ENCODE data around the gene OCIAD1.
"Not testable (repeated sequence)": the region's sequence is repeated elsewhere in the genome, so short reads cannot be mapped to it uniquely, and the experiment has no call there.

Gene OCIAD1

DNA sequence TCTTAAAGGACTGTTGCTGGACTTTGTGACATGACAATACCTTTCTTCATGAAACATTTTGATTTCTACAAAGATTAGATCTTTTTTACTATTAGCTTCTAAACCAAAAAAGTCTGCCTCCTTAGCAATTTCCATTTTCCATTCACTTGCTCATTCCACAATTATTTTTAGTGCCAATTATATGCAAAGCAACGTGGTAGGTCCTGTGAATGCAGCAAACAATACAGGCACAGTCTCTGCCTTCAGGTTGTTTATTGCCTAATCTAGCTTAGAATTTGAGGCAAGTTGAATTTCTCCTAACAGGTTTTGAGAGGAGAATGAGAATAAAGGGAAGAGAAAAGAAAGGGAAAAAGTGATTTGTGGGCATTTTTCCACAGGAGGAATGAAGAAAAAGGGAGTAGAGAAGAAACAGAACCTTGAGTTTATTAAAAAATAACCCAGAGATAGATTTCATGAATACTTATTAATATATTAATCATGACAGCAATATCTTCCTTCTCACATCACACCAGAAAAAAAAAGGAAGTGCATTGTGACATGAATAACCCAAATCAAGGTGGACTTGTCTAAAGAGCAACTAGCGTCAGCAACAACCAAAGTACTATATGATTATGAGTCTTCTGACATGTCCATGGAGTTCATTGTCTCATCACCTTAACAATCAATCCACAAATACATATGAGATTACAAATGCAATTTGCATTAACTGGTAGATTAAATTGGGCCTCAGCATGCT, 34.5 kb upstream of the OCIAD1 start:
- Histone ChIP-seq H3K27ac (no peak overlapping the region), H3K36me3 (ENCODE audit: control insufficient read depth, insufficient read depth, low read length) (no peaks in the 10 kb centered on the region), H3K27me3 (ENCODE audit: control insufficient read depth, insufficient read depth, low read length) (no peaks in the 10 kb centered on the region), H2AFZ (no peak overlapping the region), H3K4me2 (ENCODE audit: low read length) (no peak overlapping the region), H3K79me2 (no peaks in the 10 kb centered on the region), H3K4me1 (no peaks in the 10 kb centered on the region), H3K9me3 (ENCODE audit: control insufficient read depth, low read length) (no peaks in the 10 kb centered on the region), H3K4me3 (ENCODE audit: low read depth, low read length) (no peak overlapping the region), H3K9ac (no peak overlapping the region)
- TF ChIP-seq, protein P1, sequence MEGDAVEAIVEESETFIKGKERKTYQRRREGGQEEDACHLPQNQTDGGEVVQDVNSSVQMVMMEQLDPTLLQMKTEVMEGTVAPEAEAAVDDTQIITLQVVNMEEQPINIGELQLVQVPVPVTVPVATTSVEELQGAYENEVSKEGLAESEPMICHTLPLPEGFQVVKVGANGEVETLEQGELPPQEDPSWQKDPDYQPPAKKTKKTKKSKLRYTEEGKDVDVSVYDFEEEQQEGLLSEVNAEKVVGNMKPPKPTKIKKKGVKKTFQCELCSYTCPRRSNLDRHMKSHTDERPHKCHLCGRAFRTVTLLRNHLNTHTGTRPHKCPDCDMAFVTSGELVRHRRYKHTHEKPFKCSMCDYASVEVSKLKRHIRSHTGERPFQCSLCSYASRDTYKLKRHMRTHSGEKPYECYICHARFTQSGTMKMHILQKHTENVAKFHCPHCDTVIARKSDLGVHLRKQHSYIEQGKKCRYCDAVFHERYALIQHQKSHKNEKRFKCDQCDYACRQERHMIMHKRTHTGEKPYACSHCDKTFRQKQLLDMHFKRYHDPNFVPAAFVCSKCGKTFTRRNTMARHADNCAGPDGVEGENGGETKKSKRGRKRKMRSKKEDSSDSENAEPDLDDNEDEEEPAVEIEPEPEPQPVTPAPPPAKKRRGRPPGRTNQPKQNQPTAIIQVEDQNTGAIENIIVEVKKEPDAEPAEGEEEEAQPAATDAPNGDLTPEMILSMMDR (IDR thresholded peaks at IDR 0.05) = no peak

DNA sequence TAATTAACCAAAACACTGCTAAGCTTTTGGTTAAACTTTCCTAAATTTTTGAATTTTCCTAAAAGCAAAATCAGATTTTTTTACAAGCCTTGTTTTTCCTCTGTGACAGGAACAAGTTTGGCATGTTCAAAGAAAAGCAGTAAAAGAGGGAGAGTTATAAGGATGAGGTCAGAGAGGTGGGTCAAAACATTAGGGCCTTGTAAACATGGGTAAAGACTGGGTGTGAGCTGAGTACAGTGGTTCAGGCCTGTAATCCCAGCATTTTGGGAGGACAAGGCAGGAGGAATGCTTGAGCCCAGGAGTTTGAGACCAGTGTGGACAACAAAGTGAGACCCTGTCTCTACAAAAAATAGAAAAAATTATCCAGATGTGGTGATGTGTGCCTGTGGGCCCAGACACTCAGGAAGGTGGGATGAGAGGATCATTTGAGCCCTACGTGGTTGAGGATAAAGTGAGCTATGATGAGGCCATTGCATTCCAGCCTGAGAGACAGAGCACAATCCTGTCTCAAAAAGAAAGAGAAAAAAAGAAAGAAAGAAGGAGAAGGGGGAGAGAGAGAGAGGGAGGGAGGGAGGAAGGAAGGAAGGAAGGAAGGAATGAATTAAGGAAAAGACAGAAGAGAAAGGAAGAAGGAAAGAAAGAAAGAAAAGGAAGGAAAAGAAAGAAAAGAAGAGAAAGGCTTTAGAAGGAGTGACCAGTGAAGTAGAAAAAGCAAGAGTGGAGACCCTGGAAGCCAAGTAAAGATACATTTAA, 33.8 kb upstream of the OCIAD1 start:
- no peak overlapping the region for H2AFZ ChIP-seq
- H3K79me2 ChIP-seq = no peaks in the 10 kb centered on the region
- no peaks in the 10 kb centered on the region for H3K9me3 ChIP-seq (ENCODE audit: control insufficient read depth, low read length)
- H3K27ac ChIP-seq = no peak overlapping the region
- H3K4me3 ChIP-seq (ENCODE audit: low read depth, low read length) = no peak overlapping the region
- H3K27me3 ChIP-seq (ENCODE audit: control insufficient read depth, insufficient read depth, low read length) = no peaks in the 10 kb centered on the region
- no peaks in the 10 kb centered on the region for H3K36me3 ChIP-seq (ENCODE audit: control insufficient read depth, insufficient read depth, low read length)
- TF ChIP-seq, protein P1 (IDR thresholded peaks at IDR 0.05) = no peak
- H3K4me1 ChIP-seq = no peaks in the 10 kb centered on the region
- H3K9ac ChIP-seq = no peak overlapping the region
- no peak overlapping the region for H3K4me2 ChIP-seq (ENCODE audit: low read length)

DNA sequence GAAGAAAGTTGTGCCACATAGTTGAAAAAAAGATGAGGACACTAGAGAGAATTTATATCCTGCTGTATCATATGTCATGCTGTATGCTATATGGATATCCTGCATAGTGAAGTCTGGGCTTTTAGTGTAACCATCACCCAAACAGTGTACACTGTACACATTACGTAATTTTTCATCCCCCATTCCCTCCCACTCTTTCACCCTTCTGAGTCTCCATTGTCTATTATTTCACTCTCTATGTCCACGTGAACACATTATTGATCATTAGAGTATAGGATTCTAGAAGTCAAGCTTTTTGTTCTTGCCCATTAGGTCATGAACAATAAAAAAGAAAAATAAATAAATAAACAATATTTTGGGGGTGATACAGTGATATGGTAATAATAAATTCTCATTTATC, 32.8 kb upstream of the OCIAD1 start:
- H3K36me3 ChIP-seq (ENCODE audit: control insufficient read depth, insufficient read depth, low read length) = no peaks in the 10 kb centered on the region
- no peak overlapping the region for H3K4me2 ChIP-seq (ENCODE audit: low read length)
- H3K27ac ChIP-seq = no peak overlapping the region
- TF ChIP-seq, protein P1 (IDR thresholded peaks at IDR 0.05) = no peak
- no peaks in the 10 kb centered on the region for H3K9me3 ChIP-seq (ENCODE audit: control insufficient read depth, low read length)
- H3K4me1 ChIP-seq = no peaks in the 10 kb centered on the region
- H3K4me3 ChIP-seq (ENCODE audit: low read depth, low read length) = no peak overlapping the region
- no peaks in the 10 kb centered on the region for H3K79me2 ChIP-seq
- no peaks in the 10 kb centered on the region for H3K27me3 ChIP-seq (ENCODE audit: control insufficient read depth, insufficient read depth, low read length)
- H3K9ac ChIP-seq = no peak overlapping the region
- no peak overlapping the region for H2AFZ ChIP-seq

DNA sequence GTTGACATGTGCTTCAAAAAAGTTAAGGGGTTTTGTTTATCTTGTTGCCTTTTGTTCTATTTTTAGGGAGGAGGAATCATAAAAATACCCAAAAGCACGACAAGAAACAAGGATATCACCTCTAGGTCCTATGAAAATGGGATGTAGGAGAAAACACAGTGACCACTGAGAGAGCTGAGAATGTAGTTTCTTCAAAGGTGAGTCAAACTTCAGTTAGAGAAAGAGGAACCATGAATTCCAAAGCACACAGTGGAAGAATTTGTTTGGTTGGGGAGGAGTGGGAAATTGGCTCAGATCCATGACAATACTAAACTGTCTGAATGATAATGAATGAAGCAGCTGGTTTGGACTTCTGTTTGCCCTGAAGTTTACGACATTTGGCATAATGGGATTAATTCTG, 31.7 kb upstream of the OCIAD1 start:
- H3K27ac ChIP-seq = no peak overlapping the region
- no peak overlapping the region for H3K4me3 ChIP-seq (ENCODE audit: low read depth, low read length)
- TF ChIP-seq, protein P1 (IDR thresholded peaks at IDR 0.05) = no peak
- H3K9me3 ChIP-seq (ENCODE audit: control insufficient read depth, low read length) = no peaks in the 10 kb centered on the region
- H3K79me2 ChIP-seq = no peaks in the 10 kb centered on the region
- no peaks in the 10 kb centered on the region for H3K36me3 ChIP-seq (ENCODE audit: control insufficient read depth, insufficient read depth, low read length)
- H3K9ac ChIP-seq = no peak overlapping the region
- no peak overlapping the region for H2AFZ ChIP-seq
- H3K4me1 ChIP-seq = no peaks in the 10 kb centered on the region
- no peaks in the 10 kb centered on the region for H3K27me3 ChIP-seq (ENCODE audit: control insufficient read depth, insufficient read depth, low read length)
- H3K4me2 ChIP-seq (ENCODE audit: low read length) = no peak overlapping the region

DNA sequence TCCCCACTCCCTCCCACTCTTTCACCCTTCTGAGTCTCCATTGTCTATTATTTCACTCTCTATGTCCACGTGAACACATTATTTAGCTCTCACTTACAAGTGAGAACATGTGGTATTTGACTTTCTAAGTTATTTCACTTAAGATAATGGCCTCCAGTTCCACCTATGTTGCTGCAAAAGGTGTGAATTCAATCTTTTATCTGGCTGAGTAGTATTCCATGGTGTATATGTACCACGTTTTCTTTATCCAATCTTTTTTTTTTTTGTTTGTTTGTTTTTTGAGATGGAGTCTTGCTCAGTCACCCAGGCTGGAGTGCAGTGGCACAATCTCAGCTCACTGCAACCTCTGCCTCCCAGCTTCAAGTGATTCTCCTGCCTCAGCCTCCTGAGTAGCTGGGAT, 30.7 kb upstream of the OCIAD1 start:
- not testable (repeated sequence) for H3K27me3 ChIP-seq (ENCODE audit: control insufficient read depth, insufficient read depth, low read length); H3K79me2 ChIP-seq; H3K27ac ChIP-seq; H3K9ac ChIP-seq; H3K4me2 ChIP-seq (ENCODE audit: low read length); H3K9me3 ChIP-seq (ENCODE audit: control insufficient read depth, low read length); H2AFZ ChIP-seq; H3K36me3 ChIP-seq (ENCODE audit: control insufficient read depth, insufficient read depth, low read length); H3K4me3 ChIP-seq (ENCODE audit: low read depth, low read length); H3K4me1 ChIP-seq

All from parathyroid adenoma (tissue), 2 donors.